GM20431 (cell line): ENCODE data around the gene DDI1.
"Not testable (repeated sequence)": the region's sequence is repeated elsewhere in the genome, so short reads cannot be mapped to it uniquely, and the experiment has no call there.

ENCODE experiments used
- in situ Hi-C: fragments of 300-500 bp; cut with MseI, MboI; formaldehyde crosslinking; loops from one replicate; pipeline ENCODE4 v1.15.0; 2020; ENCODE audit warnings: low sequenced_read_pairs; ENCODE audit not compliant: unreplicated experiment

Gene DDI1

DNA sequence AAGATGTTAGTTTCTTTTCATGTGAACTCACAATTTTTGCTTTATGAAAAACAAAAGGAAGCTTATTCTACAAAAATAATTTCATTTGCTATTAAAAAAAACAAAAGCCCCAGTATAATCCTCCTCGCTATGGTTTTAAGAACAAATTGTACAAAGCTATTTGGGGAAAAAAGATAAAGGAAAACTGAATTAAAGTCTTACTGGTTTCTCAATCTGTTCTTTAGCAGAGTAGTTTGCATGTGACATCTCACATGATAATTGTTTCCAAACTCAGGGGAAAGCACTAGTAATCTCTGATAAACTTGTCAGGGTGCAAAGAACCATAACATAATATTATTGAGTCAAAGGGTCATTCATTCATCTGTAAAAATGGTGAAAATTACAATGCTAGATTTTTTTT is 2.9 kb upstream of the DDI1 start:
- in situ Hi-C loops: no loop called here

DNA sequence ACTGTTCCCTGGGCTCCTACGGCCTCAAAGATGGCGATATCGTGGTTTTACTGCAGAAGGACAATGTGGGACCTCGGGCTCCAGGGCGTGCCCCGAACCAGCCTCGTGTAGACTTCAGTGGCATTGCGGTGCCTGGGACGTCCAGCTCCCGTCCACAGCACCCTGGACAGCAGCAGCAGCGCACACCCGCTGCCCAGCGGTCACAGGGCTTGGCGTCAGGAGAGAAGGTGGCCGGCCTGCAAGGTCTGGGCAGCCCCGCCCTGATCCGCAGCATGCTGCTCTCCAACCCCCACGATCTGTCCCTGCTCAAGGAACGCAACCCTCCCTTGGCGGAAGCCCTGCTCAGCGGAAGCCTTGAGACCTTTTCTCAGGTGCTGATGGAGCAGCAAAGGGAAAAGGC is 555 bp downstream of the DDI1 start:
- in situ Hi-C loops: no loop called here

DNA sequence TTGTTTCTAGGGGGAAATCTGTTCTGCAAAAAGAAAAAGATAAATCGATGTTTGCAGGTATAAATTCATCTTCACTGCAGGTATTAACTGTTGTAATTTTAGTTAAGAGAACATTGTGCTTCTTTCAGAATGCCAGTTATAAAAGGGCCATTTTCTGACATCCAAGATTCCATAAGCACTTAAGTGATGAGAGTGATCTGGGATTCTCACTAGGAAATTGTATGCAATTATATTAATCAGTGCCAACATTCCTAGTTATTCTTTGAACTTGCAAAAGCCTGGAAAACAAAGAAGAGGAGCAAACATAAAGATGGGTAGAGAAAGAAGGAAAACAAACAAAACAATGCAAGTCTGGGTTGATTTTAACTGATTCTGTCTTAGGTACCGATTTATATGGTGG is 5.4 kb downstream of the DDI1 start:
- in situ Hi-C loops: no loop called here

DNA sequence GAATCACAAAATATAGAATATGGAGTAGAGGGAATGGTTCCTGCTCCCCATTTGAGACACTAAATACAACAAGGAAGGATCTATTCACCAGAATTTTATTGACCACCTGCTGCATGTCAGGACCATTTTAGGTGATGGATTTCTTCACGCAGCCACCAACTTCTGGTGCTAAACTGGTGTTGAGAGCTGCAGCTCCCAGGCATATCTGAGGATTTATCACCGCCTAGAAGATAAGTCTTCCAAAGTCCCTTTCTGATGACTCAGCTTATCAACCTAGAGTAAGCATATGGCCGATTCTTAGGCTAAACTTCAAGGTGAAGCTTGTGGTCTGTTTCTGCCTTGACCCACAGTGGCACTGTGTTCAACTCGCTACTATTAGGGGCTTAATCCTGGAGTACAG is 6.7 kb downstream of the DDI1 start:
- in situ Hi-C loops: no loop called here

DNA sequence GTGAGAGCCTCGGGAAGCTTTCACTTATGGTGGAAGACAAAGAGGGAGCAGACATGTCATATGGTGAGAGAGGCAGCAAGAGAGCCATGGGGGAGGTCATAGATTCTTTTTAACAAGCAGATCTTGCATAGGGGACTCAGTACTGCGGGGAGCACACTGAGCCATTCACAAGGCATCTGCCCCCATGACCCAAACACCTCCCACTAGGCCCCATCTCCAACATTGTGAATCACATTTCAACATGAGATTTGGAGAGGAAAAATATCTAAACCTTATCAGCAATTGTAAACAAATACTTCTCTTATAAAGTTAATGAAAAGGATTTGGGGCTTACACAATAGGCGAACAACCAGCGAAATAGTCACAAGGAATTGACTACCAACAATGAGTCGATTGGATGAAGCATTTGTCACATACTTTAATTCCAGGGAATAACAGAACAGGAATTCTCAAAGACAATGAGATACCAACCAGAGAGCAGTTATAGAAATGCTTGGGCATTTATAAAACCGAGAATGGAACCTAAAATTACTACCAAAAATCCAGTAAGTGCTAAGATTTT is 7.3 kb downstream of the DDI1 start:
- in situ Hi-C loops: no loop called here

DNA sequence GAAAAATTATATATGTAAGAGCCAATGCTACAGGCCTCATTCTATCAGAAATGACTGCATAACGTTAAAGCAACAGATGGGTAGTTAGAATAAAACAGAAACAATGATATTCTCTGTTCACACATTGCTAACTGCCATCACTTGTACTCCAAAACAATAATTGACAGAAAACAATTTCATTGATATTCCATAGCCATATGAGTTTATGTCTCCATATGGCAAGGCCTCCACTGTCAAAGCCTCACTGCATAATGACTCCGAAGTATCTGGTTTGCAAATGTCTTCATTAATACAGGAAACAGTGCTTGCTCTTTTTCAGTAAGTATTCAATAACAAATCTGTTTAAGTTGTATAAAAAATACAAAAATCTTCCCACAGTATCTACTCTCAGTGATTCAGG is 9.9 kb downstream of the DDI1 start:
- in situ Hi-C loops: no loop called here

DNA sequence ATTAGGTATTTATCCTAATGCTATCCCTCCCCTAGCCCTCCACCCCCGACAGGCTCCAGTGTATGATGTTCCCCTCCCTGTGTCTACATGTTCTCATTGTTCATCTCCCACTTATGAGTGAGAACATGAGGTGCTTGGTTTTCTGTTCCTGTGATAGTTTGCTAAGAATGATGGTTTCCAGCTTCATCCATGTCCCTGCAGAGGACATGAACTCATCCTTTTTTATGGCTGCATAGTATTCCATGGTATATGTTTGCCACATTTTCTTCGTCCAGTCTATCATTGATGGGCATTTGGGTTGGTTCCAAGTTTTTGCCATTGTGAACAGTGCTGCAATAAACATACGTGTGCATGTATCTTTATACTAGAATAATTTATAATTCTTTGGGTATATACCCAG is 10.4 kb downstream of the DDI1 start:
- in situ Hi-C loops: not testable (repeated sequence)

DNA sequence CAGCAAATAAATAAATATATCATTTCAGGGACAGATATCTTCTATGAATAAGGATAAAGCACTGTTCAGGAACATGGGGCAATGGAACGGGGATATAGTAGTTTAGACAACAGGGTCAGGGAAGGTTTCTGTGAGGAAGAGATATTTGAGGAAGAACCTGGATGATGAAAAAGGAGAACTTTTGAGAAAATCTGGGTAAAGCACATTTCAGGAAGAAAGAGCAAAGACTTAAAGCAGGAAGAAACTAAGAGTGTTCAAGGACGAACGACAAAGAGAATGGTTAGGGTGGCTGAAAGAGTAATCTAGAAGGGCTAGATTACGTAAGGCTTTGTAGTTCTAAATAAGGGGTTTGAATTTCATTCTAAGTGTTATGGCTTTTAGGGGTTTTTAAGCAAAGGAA is 12.7 kb downstream of the DDI1 start:
- in situ Hi-C loops: no loop called here

DNA sequence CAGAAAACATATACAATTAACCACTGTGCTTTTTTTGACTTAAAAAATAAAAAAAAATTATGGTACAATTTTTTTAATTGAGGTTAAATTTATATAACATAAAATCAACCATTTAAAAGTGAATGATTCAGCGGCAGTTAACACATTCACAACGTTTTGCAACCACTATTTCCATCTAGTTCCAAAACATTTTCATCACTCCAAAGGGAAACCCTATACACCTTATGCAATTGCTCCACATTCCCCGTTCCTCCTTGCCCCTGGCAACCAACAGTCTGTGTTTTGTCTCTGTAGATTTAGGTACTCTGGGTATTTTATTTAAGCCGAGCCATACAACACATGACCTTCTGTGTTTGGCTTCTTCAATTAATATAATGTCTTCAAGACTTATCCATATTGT is 15.3 kb downstream of the DDI1 start:
- in situ Hi-C loops: no loop called here

DNA sequence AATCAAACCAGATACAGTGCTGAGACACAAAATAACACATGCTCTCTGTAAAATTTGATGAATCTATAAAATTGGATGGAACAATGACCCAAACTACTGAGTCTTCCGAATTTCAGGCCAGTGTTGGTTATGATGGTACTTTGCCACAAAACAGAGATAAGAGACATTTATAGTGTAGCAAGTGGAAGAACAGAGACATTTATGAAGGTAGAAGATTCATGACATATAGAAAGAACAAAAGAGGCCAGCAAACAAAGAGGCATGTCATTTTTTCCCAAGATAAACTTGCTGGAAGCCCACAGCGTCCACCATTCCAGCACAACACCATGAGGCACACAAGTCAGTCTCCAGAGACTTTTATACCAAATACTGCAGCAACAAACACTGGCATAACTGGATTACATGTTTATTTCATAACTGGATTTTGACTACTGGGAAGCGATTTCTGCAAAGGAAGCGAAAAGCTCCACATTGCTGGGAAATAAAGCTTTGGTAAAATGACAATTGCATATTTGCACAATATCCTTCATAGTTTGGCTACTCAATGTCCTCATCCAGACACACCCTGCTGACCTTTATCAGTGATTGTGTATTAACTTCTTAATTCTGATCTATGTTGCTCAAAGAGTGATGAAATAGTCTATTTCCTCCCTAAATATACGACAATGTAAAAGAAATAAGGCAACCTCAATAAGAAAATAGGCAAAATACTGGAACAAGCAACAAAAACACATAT is 17.5 kb downstream of the DDI1 start:
- in situ Hi-C loops: no loop called here

DNA sequence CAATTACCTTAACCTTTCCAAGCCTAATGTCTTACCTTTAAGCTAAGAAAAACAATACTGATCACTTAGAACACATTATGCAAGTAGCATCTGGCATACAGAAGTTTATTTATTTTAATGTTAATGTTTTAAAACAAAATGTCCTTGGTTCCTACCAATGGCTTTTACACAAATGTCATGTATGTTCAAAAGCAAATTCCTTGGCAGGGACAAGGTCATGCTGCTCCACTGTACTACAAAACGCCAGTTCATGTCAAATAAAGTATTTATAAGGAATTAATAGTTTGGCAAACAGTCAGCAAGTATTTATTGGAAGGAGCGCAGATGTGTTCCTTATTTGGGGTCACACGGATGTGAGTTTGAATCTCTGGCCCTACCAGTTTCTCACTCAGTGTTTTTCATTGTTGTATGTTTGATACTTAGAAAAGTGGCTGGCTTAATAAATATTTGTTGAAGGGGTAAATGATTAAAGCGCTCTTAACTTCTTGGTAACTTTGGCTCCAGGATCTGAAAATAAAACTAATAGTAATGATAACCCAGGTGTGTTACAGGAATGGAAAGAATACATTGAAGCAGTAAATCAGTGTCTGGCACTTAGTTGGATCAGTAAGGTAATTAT is 18.6 kb downstream of the DDI1 start:
- in situ Hi-C loops: no loop called here

DNA sequence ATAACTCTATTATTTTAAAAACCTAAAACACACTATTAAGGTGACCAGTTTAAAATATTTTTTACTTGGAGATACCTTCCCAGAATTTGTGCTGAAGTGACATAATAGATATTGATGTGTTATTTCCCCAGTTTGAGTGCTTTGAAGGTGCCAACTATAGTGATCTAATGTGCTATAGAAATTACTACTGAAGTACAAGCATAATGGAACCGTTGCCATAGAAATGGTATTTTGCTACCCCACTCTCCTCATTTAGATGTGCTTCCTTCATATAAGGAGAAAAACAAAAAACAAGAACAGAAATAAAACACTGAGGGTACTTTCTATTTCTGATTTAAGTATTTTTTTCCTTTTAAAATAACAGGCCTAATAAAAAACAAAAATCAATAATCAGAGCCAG is 19.2 kb downstream of the DDI1 start:
- in situ Hi-C loops: no loop called here

DNA sequence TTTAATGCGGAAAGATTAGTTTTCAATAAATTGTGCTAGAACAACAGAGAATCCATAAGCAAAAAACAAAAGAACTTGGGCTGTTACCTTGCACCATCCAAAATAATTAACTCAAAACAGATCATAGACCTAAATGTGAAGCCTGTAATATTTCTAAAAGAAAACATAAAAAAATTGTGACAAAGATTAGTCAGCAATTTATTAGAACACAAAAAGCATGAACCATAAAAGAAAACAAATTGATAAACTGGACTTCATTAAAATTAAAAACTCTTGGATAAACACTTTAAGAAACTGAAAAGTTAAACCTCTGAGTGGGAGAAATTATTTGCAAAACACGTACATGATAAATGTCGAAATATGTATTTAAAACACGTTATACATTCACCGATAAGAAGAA is 21.5 kb downstream of the DDI1 start:
- in situ Hi-C loops: no loop called here

DNA sequence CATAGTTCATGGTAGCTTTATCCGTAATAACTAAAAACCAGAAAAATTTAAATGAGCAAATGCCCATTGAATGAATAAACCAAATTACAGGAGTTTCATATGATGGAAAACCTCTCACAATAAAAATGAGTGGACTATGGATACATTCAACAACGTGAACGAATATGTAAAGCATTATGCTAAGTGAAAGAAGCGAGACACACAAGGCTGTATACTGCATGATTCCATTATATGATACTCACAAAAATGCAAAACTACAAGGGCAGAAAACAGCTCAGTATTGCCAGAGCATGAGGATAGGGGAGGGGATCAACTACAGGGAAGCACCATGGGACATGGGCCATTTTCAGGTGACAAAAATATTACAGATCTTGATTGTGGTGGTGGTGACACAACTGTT is 22.2 kb downstream of the DDI1 start:
- in situ Hi-C loops: no loop called here

DNA sequence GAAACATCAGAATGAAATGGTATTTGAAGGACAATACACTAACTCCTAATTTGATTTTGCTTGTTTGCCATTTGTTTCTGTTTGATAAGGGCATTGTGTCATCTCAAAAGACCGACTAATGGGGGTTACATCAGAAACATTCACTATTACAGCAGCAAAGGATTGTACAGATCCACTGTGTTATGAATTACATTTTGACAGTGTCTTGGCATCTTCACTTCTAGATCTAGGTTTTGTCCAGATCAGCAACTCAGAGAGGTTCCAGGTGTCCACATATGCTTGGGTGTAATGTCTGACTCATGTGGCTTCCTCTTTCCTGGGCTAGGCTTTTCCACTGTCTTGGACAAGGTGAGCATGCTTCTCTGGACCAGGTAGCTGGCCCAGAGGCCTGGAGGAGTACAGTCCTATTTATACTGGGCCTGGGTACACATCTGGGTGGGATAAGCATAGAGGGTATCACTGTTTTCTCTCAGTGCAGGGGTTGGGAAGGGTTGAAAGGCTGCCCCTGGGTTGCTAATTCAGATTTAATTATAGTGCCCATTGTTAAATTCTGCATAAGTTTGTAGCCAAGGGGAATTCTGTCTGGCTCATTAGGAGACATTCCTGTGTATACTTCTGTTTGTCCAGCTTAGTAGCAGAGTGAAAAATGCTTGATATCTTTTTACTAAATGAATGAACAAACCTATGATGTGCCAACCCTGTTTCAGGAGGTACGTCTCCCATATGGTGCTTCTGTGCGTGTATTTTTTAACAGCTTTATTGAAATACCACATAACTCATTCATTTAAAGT is 23.8 kb downstream of the DDI1 start:
- in situ Hi-C loops: no loop called here

DNA sequence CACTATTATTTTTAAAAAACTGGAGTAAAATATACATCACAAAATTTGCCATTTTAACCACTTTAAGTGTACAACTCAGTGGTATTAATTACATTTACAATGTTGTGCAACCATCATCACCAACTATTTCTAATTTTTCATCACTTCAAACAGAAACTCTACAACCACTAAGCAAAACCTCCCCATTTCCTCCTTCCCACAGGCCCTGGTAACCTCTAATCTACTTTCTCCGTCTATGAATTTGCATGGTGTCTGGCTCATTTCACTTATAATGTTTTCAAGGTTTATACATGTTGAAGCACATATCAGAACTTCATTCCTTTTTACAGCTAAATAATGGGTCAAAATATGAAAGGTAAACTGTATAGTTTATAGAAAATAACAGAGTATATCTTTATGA is 24.4 kb downstream of the DDI1 start:
- in situ Hi-C loops: no loop called here

DNA sequence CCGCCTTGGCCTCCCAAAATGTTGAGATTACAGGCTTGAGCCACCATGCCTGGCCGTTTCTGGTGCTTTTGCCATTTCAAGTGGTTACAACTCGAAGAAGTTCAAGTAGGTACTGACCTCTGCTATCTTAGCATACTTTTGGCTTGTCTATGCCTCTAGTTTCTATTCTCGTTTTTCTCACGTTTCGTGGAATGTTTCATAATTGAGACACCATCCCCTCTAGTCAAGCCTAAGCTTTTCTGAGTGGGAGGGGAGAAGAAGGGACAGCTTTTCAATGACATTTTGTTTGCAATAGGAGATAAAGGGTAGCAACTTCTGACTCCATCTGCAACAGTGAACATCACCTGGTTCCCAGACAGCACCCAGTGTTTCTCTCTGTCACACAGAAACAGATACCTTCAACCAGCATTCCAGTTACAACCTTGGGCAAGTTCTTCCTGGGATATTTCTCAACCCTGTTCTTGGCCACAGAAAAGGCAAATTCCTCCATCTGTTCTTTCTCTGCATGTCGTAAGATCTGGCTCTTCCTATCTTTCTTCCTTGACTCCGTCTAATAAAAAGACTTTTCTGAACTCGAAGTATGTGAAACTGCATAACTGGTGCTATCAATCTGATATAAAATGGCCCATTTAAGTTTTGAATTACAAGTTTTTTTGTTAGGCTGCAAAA is 25.5 kb downstream of the DDI1 start:
- in situ Hi-C loops: no loop called here

DNA sequence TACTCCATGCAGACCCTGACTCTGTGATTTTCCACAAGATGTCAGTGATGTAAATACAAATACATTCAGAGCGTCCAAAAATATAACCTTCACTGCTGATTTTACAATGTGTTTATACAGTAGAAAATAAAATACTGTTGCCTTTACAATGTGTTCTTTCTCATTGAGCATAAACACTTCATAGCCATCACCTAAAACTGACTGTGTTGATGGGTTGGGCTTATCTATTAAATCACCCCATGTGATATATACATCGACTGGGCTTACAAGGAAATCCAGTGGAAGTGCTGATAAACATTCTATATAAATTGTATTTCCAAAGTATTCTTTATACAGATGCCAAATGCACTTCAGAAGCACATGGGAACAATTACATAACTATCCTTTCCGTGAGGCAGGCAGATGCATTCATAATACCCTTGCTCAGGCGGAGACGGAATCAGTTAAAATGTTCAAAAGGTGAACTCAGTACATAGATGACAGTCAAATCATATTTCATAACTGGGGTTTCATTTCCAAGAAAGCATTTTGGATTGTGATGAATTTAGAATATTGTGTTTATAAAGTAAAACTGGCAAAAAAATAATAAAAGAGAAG is 27.7 kb downstream of the DDI1 start:
- in situ Hi-C loops: no loop called here

DNA sequence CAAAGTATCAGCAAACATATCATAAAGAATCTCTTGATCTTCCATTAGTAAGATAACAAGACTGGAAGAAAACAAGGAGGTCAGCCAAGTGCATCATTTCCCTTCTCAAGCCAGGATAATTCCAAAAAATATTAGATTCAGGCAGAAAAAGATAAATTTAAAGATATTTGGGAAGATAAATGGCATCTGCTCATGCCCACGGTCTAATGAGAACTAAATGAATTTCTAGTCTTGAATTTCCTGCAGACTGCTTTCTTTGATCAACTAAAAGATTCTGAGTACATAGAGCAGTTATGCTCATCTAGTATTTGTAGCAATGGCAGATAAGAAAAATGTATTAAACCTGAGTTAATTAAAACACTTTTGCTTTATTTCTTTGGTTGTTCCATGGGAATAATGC is 31.1 kb downstream of the DDI1 start:
- in situ Hi-C loops: no loop called here
